ENCODE data around the gene NR6A1. TPM values are rescaled to one million over a fixed set of nuclear protein-coding genes. Genes with fewer than 3 reads are reported as not detected.

Gene NR6A1
- total RNA-seq, 1 donor from 2014 or later = 5.0 TPM

- no peak for DNase-seq (ENCODE audit: low spot score)
Observed at GRCh38 chr9:124526174-124526573, 244.9 kb downstream of the NR6A1 start.

GRCh38 chr9:124522121-124523098, 248.7 kb downstream of the NR6A1 start:
- DNase-seq (ENCODE audit: low spot score) = no peak

GRCh38 chr9:124521142-124521541, 250.0 kb downstream of the NR6A1 start:
- DNase-seq (ENCODE audit: low spot score) = no peak

GRCh38 chr9:124520206-124520596, 250.9 kb downstream of the NR6A1 start:
- DNase-seq (ENCODE audit: low spot score) = no peak

- no peak for DNase-seq (ENCODE audit: low spot score)
Observed at GRCh38 chr9:124518116-124518515, 253.0 kb downstream of the NR6A1 start.

GRCh38 chr9:124517600-124517999, 253.5 kb downstream of the NR6A1 start:
- no peak for DNase-seq (ENCODE audit: low spot score)

- no peak for DNase-seq (ENCODE audit: low spot score)
Observed at GRCh38 chr9:124514874-124515273, 256.2 kb downstream of the NR6A1 start.

GRCh38 chr9:124514125-124514524, 257.0 kb downstream of the NR6A1 start:
- DNase-seq (ENCODE audit: low spot score) = no peak

- DNase-seq (ENCODE audit: low spot score) = no peak
Observed at GRCh38 chr9:124513376-124513994, 257.6 kb downstream of the NR6A1 start.

GRCh38 chr9:124512806-124513204, 258.3 kb downstream of the NR6A1 start:
- DNase-seq (ENCODE audit: low spot score) = no peak

- DNase-seq (ENCODE audit: low spot score) = no peak
Observed at GRCh38 chr9:124511891-124512805, 259.0 kb downstream of the NR6A1 start.

GRCh38 chr9:124511426-124511840, 259.7 kb downstream of the NR6A1 start:
- no peak for DNase-seq (ENCODE audit: low spot score)

- no peak for DNase-seq (ENCODE audit: low spot score)
Observed at GRCh38 chr9:124510650-124511425, 260.3 kb downstream of the NR6A1 start.

GRCh38 chr9:124507880-124508423, 263.2 kb downstream of the NR6A1 start:
- DNase-seq (ENCODE audit: low spot score) = no peak

GRCh38 chr9:124506931-124507879, 263.9 kb downstream of the NR6A1 start, which contains the start of gene NR5A1:
TSS of gene NR5A1 (minus strand) at chr9:124507399. CDS start at chr9:124503395, 4,004 bp downstream.
- DNase-seq (ENCODE audit: low spot score) = no peak

- no peak for DNase-seq (ENCODE audit: low spot score)
Observed at GRCh38 chr9:124506433-124506832, 264.7 kb downstream of the NR6A1 start.

- no peak for DNase-seq (ENCODE audit: low spot score)
Observed at GRCh38 chr9:124505901-124506346, 265.2 kb downstream of the NR6A1 start.

- DNase-seq (ENCODE audit: low spot score) = no peak
Observed at GRCh38 chr9:124505006-124505900, 265.9 kb downstream of the NR6A1 start.

Data from ureter (tissue), 1 donor.